GM10266 (cell line): ENCODE measurements around the gene FOXN3.

ENCODE experiments used
- DNase-seq: peaks from one replicate; pipeline ENCODE4 v3.0.0; 2012; ENCODE audit errors: extremely low spot score
- CTCF ChIP-seq: IDR thresholded peaks from 2 replicates; pipeline ENCODE4 v1.5.1; 2012; ENCODE audit warnings: mild to moderate bottlenecking, low read depth; ENCODE audit not compliant: control insufficient read depth, insufficient read depth; ENCODE audit errors: missing control alignments

The FOXN3 gene

DNA sequence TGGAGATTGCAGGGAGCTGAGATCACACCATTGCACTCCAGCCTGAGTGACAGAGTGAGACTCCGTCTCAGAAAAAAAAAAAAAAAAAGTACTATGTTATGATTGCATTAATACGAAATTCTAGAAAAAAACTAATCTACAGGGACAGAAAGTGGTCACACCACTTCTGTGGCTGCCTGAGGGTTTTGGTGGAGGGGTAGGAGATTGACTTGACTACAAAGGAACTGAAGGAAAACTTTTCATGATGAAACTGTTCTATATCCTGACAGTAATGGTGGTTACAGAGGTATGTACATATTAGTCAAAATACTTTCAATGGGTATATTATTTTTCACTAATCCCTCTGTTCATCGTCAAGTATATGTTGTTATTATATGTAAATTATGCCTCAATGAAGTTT is 42.1 kb downstream of the FOXN3 start:
- TF ChIP-seq CTCF, result no peak

GRCh38 chr14:89373185-89373584 is 43.8 kb downstream of the FOXN3 start:
- TF ChIP-seq CTCF, result no peak

More for the DNA sequence above, 42.1 kb downstream of the FOXN3 start:
- DNase-seq, result no peak

DNA sequence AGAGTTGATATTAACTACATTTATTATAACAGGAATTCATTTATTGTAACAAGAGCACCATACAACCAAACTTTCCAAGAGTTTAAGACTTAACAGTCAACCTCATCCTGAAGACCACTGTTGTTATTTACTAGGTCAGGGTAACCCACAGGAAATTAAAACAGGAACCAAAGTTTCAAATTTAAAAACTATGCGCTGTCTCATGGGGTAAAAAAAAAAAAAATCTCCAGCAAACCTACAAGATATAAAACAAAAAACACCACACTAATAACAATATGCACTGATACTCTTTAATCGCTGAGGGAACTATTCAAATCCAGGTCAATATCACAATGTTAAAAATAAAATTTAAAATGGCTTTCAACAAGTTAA is 44.5 kb downstream of the FOXN3 start:
- no peak for DNase-seq
- TF ChIP-seq CTCF, result no peak

More at GRCh38 chr14:89373185-89373584, 43.8 kb downstream of the FOXN3 start:
- no peak for DNase-seq

- no peak for TF ChIP-seq CTCF
Observed at GRCh38 chr14:89371585-89372511, 45.2 kb downstream of the FOXN3 start.

DNA sequence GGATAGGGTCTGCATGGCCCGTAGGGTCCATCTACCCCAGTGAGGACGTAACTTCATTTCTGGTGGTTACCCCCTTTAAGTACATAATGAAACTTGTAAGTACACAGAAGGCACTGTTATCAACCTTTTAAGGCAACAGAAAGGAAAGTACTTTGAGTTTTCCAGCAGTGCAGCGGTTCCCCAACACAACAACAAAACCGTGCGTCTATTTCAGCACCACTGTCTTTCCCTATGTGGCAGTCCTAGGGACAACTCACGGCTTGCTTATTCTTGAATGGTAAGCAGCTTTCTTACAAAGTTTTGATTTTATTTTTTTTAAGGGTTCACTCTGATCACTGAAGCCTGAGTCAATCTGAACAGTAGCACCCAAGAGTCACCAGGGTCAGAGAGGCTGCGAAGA is 46.3 kb downstream of the FOXN3 start:
- no peak for TF ChIP-seq CTCF

More at GRCh38 chr14:89371585-89372511, 45.2 kb downstream of the FOXN3 start:
- DNase-seq, result no peak

DNA sequence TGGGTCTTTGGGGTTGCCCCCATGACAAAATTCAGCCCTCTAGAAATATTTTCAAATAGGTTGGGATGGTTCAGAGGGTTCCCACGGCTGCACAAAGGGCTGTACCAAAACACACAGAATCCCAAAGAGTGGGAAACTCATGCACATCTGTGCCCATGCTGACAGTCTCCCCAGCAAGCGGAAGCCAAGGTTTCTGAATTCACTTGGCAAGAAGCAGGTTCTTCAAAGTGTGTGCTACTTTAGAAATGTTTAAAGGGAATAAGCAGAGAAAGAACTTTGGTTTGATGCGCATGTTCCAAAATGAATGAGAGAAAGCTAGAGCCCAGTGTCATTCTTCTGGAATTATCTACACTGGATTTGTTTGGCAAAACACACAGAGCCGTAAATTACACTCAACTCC is 46.7 kb downstream of the FOXN3 start:
- no peak for DNase-seq
- TF ChIP-seq CTCF, result no peak

More for the DNA sequence above, 46.3 kb downstream of the FOXN3 start:
- DNase-seq, result no peak

GRCh38 chr14:89369656-89370055 is 47.4 kb downstream of the FOXN3 start:
- no peak for DNase-seq
- TF ChIP-seq CTCF, result no peak
